HepG2 (cell line): ENCODE measurements around the gene C1orf159. TPM values are rescaled to one million over a fixed set of nuclear protein-coding genes. Genes with fewer than 3 reads are reported as not detected.
A peak's percentile ranks its signal among the peaks of the same experiment; 100 is the strongest.

Experiments
- ATF7 ChIP-seq, 2 experiments: fragments of 450-650 bp in 1 of 2; sonication (generic) in 1 of 2; formaldehyde crosslinking in 1 of 2; IDR thresholded peaks; 2 replicates each; pipeline versions ENCODE4 v1.4.0 to v1.6.1; 2016 to 2020; ENCODE audit warnings: antibody characterized with exemption in 1 of 2, mild to moderate bottlenecking in 1 of 2, missing genetic modification reagents in 1 of 2
- SALL1 ChIP-seq: sonication (generic); formaldehyde crosslinking; IDR thresholded peaks from 2 replicates; pipeline ENCODE4 v1.8.0; 2022; ENCODE audit warnings: mild to moderate bottlenecking, missing genetic modification reagents
- SAP130 ChIP-seq: IDR thresholded peaks from 2 replicates; pipeline ENCODE4 v1.6.1; 2016; ENCODE audit warnings: low read depth
- ZBTB42 ChIP-seq: sonication (generic); formaldehyde crosslinking; IDR thresholded peaks from 2 replicates; pipeline ENCODE4 v1.5.0; 2020; ENCODE audit warnings: mild to moderate bottlenecking, missing genetic modification reagents
- ZNF264 ChIP-seq: sonication (generic); formaldehyde crosslinking; IDR thresholded peaks from 2 replicates; pipeline ENCODE4 v1.4.0; 2020; ENCODE audit warnings: missing genetic modification reagents
- ZNF383 ChIP-seq: sonication (generic); formaldehyde crosslinking; IDR thresholded peaks from 2 replicates; pipeline ENCODE4 v1.4.0; 2020; ENCODE audit warnings: missing genetic modification reagents, mild to moderate bottlenecking, borderline replicate concordance
- ZNF670 ChIP-seq: sonication (generic); formaldehyde crosslinking; IDR thresholded peaks from 2 replicates; pipeline ENCODE4 v1.8.0; 2022; ENCODE audit warnings: mild to moderate bottlenecking, missing genetic modification reagents, borderline replicate concordance
- polyA plus RNA-seq, 8 experiments: library from polyadenylated mRNA; depleted of rRNA in 3 of 8; stranded (reverse) in 7 of 8; unstranded in 1 of 8; fragments of >200 nt; fragmentation: Illumina TruSeq in 4 of 8; extraction: Trizol in 4 of 8; gene quantifications; 2 replicates each; pipeline versions ENCODE4 v1.2.1 to v1.2.3, GENCODE V29; 2011 to 2016; ENCODE audit warnings: low read depth in 4 of 8, missing spikeins in 1 of 8, mixed read lengths in 1 of 8; ENCODE audit not compliant: insufficient read depth in 1 of 8
- total RNA-seq, 5 experiments: library from RNA; depleted of rRNA; stranded (reverse); fragments of >200 nt; fragmentation: Illumina TruSeq; extraction: Trizol; gene quantifications; 2 replicates each; pipeline ENCODE4 v1.2.3, GENCODE V29; 2016; ENCODE audit warnings: low read depth in 1 of 5
- TF ChIP-seq, protein P1 (sequence below): sonication (generic); formaldehyde crosslinking; IDR thresholded peaks from 2 replicates; pipeline ENCODE4 v1.5.0; 2020; ENCODE audit warnings: missing genetic modification reagents
- TF ChIP-seq, protein P2 (sequence below): fragments of 450-650 bp; IDR thresholded peaks from 2 replicates; pipeline ENCODE4 v1.6.1; 2017; ENCODE audit warnings: mild to moderate bottlenecking
- TF ChIP-seq, protein P3 (sequence below): sonication (generic); formaldehyde crosslinking; IDR thresholded peaks from 2 replicates; pipeline ENCODE4 v1.8.1; 2023; ENCODE audit warnings: missing genetic modification reagents, inconsistent platforms, borderline replicate concordance
- TF ChIP-seq, protein P4 (sequence below): sonication (generic); formaldehyde crosslinking; IDR thresholded peaks from 2 replicates; pipeline ENCODE4 v1.5.0; 2020; ENCODE audit warnings: mild to moderate bottlenecking, missing genetic modification reagents, borderline replicate concordance
- TF ChIP-seq, protein P5 (sequence below): sonication (generic); formaldehyde crosslinking; IDR thresholded peaks from 2 replicates; pipeline ENCODE4 v1.5.1; 2020; ENCODE audit warnings: missing genetic modification reagents, mild to moderate bottlenecking, borderline replicate concordance
- TF ChIP-seq, protein P6 (sequence below): sonication (generic); formaldehyde crosslinking; IDR thresholded peaks from 2 replicates; pipeline ENCODE4 v1.5.0; 2020; ENCODE audit warnings: missing genetic modification reagents, mild to moderate bottlenecking, borderline replicate concordance
- TF ChIP-seq, protein P7 (sequence below), 2 experiments: sonication (generic) in 1 of 2; formaldehyde crosslinking in 1 of 2; IDR thresholded peaks; 2 replicates each; pipeline versions ENCODE4 v1.4.0 to v1.6.1; 2018 to 2020; ENCODE audit warnings: missing genetic modification reagents in 2 of 2, borderline replicate concordance in 1 of 2, low read depth in 1 of 2, mild to moderate bottlenecking in 1 of 2, missing biosample characterization in 1 of 2

Gene C1orf159
- total and polyA plus RNA-seq, 2 of the 13 experiments (the other 11 are each of a cell fraction or from before 2014, with no cell fraction given), result 3.8 to 6.7 TPM

DNA sequence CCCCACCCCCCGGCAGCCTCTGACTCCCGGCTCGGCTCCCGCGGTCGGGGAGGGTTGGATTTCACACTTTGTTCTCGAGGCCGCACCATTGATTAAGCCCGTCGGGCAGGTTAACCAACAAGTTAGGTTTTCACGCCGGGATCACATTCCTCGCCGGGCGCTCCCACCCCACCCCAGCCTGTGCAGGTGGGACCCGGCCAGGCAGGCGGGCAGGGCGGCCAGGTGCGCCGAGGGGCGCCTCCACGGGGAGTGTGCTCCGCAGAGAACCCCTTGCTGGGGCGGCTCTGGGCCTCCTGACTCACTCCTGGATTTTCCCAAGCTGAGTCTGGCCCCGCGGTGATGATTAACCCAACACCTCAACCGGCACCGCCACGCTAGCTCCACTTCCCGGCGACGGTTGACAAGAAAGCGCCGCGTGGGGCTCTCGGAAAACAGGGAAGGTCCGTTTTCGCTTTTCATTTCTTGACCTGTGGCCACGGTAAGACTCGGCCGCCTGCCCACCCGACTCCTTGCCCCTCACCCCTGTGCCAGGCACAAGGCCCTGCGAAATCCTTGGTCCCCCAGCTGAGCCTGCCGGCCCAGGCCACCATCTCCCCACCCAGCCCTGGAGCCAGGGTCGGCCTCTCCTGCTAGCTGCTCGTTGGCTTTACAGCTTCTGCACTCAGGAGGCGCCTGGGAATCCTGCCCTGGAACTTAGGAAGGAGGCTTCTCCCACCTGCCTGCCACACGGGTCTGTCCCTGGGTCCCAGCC, 49.0 kb upstream of the C1orf159 start (continued):
- TF ChIP-seq, protein P1, sequence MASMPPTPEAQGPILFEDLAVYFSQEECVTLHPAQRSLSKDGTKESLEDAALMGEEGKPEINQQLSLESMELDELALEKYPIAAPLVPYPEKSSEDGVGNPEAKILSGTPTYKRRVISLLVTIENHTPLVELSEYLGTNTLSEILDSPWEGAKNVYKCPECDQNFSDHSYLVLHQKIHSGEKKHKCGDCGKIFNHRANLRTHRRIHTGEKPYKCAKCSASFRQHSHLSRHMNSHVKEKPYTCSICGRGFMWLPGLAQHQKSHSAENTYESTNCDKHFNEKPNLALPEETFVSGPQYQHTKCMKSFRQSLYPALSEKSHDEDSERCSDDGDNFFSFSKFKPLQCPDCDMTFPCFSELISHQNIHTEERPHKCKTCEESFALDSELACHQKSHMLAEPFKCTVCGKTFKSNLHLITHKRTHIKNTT (CRISPR knock-in tag), result no peak
- TF ChIP-seq, protein P2, sequence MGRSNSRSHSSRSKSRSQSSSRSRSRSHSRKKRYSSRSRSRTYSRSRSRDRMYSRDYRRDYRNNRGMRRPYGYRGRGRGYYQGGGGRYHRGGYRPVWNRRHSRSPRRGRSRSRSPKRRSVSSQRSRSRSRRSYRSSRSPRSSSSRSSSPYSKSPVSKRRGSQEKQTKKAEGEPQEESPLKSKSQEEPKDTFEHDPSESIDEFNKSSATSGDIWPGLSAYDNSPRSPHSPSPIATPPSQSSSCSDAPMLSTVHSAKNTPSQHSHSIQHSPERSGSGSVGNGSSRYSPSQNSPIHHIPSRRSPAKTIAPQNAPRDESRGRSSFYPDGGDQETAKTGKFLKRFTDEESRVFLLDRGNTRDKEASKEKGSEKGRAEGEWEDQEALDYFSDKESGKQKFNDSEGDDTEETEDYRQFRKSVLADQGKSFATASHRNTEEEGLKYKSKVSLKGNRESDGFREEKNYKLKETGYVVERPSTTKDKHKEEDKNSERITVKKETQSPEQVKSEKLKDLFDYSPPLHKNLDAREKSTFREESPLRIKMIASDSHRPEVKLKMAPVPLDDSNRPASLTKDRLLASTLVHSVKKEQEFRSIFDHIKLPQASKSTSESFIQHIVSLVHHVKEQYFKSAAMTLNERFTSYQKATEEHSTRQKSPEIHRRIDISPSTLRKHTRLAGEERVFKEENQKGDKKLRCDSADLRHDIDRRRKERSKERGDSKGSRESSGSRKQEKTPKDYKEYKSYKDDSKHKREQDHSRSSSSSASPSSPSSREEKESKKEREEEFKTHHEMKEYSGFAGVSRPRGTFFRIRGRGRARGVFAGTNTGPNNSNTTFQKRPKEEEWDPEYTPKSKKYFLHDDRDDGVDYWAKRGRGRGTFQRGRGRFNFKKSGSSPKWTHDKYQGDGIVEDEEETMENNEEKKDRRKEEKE, result no peak
- TF ChIP-seq ZNF264 (CRISPR knock-in tag) (no peak), ZNF383 (CRISPR knock-in tag) (no peak), ZNF670 (CRISPR knock-in tag) (no peak), ATF7 (IDR thresholded peaks at IDR 0.05) (no peak), ATF7 (CRISPR knock-in tag; IDR thresholded peaks at IDR 0.05) (no peak), ZBTB42 (no peak), SALL1 (CRISPR knock-in tag) (peak; percentile 46; the same call in 1 of the 2 replicates), SAP130 (CRISPR knock-in tag) (peak; percentile 42; the same call in 1 of the 2 replicates)
- TF ChIP-seq, protein P3, sequence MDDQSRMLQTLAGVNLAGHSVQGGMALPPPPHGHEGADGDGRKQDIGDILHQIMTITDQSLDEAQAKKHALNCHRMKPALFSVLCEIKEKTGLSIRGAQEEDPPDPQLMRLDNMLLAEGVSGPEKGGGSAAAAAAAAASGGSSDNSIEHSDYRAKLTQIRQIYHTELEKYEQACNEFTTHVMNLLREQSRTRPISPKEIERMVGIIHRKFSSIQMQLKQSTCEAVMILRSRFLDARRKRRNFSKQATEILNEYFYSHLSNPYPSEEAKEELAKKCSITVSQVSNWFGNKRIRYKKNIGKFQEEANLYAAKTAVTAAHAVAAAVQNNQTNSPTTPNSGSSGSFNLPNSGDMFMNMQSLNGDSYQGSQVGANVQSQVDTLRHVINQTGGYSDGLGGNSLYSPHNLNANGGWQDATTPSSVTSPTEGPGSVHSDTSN (CRISPR knock-in tag), result no peak
- TF ChIP-seq, protein P4, sequence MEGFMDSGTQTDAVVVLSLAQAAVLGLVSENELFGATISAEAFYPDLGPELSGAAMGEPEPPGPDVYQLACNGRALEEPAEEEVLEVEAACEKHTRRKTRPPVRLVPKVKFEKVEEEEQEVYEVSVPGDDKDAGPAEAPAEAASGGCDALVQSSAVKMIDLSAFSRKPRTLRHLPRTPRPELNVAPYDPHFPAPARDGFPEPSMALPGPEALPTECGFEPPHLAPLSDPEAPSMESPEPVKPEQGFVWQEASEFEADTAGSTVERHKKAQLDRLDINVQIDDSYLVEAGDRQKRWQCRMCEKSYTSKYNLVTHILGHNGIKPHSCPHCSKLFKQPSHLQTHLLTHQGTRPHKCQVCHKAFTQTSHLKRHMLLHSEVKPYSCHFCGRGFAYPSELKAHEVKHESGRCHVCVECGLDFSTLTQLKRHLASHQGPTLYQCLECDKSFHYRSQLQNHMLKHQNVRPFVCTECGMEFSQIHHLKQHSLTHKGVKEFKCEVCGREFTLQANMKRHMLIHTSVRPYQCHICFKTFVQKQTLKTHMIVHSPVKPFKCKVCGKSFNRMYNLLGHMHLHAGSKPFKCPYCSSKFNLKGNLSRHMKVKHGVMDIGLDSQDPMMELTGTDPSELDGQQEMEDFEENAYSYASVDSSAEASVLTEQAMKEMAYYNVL (CRISPR knock-in tag), result no peak
- TF ChIP-seq, protein P5, sequence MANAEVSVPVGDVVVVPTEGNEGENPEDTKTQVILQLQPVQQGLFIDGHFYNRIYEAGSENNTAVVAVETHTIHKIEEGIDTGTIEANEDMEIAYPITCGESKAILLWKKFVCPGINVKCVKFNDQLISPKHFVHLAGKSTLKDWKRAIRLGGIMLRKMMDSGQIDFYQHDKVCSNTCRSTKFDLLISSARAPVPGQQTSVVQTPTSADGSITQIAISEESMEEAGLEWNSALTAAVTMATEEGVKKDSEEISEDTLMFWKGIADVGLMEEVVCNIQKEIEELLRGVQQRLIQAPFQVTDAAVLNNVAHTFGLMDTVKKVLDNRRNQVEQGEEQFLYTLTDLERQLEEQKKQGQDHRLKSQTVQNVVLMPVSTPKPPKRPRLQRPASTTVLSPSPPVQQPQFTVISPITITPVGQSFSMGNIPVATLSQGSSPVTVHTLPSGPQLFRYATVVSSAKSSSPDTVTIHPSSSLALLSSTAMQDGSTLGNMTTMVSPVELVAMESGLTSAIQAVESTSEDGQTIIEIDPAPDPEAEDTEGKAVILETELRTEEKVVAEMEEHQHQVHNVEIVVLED, result no peak
- TF ChIP-seq, protein P6, sequence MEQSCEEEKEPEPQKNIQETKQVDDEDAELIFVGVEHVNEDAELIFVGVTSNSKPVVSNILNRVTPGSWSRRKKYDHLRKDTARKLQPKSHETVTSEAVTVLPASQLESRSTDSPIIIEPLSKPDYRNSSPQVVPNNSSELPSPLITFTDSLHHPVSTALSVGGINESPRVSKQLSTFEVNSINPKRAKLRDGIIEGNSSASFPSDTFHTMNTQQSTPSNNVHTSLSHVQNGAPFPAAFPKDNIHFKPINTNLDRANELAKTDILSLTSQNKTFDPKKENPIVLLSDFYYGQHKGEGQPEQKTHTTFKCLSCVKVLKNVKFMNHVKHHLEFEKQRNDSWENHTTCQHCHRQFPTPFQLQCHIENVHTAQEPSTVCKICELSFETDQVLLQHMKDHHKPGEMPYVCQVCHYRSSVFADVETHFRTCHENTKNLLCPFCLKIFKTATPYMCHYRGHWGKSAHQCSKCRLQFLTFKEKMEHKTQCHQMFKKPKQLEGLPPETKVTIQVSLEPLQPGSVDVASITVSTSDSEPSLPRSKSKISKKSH (CRISPR knock-in tag), result no peak
- TF ChIP-seq, protein P7, sequence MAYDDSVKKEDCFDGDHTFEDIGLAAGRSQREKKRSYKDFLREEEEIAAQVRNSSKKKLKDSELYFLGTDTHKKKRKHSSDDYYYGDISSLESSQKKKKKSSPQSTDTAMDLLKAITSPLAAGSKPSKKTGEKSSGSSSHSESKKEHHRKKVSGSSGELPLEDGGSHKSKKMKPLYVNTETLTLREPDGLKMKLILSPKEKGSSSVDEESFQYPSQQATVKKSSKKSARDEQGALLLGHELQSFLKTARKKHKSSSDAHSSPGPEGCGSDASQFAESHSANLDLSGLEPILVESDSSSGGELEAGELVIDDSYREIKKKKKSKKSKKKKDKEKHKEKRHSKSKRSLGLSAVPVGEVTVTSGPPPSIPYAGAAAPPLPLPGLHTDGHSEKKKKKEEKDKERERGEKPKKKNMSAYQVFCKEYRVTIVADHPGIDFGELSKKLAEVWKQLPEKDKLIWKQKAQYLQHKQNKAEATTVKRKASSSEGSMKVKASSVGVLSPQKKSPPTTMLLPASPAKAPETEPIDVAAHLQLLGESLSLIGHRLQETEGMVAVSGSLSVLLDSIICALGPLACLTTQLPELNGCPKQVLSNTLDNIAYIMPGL (CRISPR knock-in tag; IDR thresholded peaks at IDR 0.05; ENCODE audit: borderline replicate concordance in 1 of 2, low read depth in 1 of 2), result peak; percentile 22 to 32; a peak in 1 of 4 replicates
